ENCODE results near the gene SLC22A6.

Gene SLC22A6, protein sequence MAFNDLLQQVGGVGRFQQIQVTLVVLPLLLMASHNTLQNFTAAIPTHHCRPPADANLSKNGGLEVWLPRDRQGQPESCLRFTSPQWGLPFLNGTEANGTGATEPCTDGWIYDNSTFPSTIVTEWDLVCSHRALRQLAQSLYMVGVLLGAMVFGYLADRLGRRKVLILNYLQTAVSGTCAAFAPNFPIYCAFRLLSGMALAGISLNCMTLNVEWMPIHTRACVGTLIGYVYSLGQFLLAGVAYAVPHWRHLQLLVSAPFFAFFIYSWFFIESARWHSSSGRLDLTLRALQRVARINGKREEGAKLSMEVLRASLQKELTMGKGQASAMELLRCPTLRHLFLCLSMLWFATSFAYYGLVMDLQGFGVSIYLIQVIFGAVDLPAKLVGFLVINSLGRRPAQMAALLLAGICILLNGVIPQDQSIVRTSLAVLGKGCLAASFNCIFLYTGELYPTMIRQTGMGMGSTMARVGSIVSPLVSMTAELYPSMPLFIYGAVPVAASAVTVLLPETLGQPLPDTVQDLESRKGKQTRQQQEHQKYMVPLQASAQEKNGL

DNA sequence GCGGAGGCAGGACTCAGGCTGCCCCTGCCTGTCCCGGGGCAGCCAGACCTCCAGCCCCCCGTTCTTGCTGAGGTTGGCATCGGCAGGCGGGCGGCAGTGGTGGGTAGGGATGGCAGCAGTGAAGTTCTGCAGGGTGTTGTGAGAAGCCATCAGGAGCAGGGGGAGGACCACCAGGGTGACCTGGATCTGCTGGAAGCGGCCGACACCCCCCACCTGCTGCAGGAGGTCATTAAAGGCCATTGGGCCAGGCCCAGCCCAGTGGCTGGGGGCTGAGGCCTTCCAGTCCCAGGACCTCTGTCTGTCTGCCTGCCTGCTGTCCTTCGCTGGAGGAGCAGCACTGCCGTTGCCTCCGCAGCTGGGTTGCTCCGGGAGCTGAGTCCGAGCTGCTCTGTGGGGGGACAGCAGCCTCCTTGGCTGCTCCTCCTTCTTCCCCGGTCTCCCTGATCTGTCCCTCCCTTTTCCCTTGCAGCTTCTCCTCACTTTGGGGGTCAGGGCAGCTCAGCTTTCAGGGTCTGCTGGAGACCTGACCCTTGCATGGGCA lies at the start of gene SLC22A6:
Gene SLC22A6 (minus strand): TSS at position 517 of the 541 bp plus-strand sequence. CDS start 277 bp downstream, at position 240.
- H3K27me3 ChIP-seq (replicated peaks; ENCODE audit: control insufficient read depth, insufficient read depth, low read length): peaks cover 2% of the 10 kb centered on the region; the same call in 1 of the 2 replicates
- TF ChIP-seq, protein P1, sequence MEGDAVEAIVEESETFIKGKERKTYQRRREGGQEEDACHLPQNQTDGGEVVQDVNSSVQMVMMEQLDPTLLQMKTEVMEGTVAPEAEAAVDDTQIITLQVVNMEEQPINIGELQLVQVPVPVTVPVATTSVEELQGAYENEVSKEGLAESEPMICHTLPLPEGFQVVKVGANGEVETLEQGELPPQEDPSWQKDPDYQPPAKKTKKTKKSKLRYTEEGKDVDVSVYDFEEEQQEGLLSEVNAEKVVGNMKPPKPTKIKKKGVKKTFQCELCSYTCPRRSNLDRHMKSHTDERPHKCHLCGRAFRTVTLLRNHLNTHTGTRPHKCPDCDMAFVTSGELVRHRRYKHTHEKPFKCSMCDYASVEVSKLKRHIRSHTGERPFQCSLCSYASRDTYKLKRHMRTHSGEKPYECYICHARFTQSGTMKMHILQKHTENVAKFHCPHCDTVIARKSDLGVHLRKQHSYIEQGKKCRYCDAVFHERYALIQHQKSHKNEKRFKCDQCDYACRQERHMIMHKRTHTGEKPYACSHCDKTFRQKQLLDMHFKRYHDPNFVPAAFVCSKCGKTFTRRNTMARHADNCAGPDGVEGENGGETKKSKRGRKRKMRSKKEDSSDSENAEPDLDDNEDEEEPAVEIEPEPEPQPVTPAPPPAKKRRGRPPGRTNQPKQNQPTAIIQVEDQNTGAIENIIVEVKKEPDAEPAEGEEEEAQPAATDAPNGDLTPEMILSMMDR (IDR thresholded peaks at IDR 0.05; ENCODE audit: insufficient read depth, low read length, poor library complexity, severe bottlenecking): no peak
- DNase-seq (ENCODE audit: extremely low read depth, insufficient read length): no peak
- no peaks in the 10 kb centered on the region for H3K36me3 ChIP-seq (ENCODE audit: control insufficient read depth, insufficient read depth, low read length)
- no peak within 1 kb of the TSS for H3K4me3 ChIP-seq (replicated peaks; ENCODE audit: low read depth, low read length)

DNA sequence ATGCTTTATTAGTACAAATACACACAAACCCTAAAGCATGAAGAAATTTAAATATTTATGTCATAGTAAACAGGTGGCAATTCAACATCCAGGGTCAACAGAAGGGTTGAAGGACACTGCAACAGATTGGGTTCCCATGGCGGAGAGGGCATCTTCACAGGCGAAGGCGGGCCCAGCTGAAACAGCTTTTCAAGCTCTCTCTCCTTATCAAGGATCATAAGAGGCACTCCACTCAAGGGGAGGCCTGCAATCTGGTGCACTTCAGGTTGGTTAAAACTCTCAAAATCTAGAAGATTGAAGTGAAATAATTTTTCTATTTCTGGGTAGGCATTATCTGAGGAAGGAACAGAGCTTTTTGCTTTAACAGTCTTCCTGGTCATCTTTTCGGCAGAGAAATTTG lies 47.7 kb upstream of the SLC22A6 start:
- Histone ChIP-seq H3K4me3 (replicated peaks; ENCODE audit: low read depth, low read length) (no peak overlapping the region), H3K36me3 (ENCODE audit: control insufficient read depth, insufficient read depth, low read length) (no peaks in the 10 kb centered on the region), H3K27me3 (replicated peaks; ENCODE audit: control insufficient read depth, insufficient read depth, low read length) (no peaks in the 10 kb centered on the region; the same call in 1 of the 2 replicates)
- no peak for DNase-seq (ENCODE audit: extremely low read depth, insufficient read length)
- TF ChIP-seq, protein P1 (IDR thresholded peaks at IDR 0.05; ENCODE audit: insufficient read depth, low read length, poor library complexity, severe bottlenecking): no peak

DNA sequence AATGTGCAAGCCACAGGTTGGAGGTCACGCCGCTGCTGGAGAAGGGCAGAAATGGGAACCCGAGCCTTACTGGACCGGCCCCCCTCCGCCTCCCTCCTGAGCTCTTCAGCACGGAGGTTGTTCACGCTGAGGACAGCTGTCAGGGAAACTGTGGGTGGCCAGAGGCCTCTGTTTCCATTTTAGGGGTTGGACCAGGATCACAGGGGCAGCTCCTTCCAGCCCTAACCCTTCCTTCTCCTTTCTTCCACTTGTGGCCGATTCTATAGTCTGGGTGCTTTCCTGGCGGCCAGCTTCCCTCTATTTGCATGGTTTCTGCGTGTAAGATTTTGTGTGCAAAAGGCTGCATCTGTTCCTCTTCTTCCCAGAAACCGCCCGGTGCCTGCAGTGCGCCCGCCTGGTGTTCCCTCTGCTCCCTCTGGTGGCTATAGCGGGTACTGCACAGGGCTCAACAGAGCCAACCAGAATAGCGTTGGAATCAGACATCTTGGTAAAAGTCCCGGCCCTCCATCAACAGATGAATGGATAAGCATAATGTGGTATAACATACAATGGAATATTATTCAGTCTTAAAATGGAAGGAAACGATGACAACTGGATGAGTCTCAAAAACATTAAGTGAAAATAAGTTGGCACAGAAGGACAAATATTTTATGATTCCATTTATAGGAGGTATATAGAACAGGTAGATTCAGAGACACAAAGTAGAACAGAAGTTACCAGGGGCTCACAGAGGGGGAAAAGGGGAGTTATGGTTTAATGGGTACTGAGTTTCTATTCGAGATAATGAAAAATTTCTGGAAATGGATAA lies 39.3 kb upstream of the SLC22A6 start:
- H3K4me3 ChIP-seq (replicated peaks; ENCODE audit: low read depth, low read length): no peak overlapping the region
- H3K36me3 ChIP-seq (ENCODE audit: control insufficient read depth, insufficient read depth, low read length): no peaks in the 10 kb centered on the region
- TF ChIP-seq, protein P1 (IDR thresholded peaks at IDR 0.05; ENCODE audit: insufficient read depth, low read length, poor library complexity, severe bottlenecking): peak; percentile 100
- DNase-seq (ENCODE audit: extremely low read depth, insufficient read length): peak; percentile 26
- no peaks in the 10 kb centered on the region; the same call in none of the 2 replicates for H3K27me3 ChIP-seq (replicated peaks; ENCODE audit: control insufficient read depth, insufficient read depth, low read length)

DNA sequence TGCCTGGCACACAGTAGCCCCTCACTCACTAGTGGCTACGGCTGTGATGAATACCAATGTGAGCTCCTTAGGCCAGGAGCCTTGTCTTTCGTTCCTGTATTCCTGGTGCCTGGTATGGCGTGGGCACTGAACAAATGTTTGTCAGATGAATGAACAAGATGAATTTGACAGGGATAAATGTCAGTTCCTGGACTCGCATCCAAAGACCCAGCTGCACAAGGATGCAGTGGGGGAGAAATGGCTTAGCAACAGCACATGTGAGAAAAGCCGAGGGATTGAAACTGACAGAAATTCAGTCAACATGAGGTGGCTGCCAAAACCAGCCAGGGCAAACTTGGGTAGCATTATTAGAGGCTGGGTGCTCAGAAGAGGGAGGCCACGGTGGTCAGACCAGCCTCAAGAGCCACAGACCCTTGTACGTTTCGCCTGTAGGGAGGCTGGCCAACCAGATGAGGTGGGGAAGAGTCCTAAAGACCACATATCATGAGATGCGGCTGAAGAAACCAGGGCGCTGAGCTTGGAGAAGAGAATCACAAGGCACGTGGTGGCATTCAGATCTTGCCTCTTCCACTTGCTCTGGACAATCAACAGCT lies 38.6 kb upstream of the SLC22A6 start:
- TF ChIP-seq, protein P1 (IDR thresholded peaks at IDR 0.05; ENCODE audit: insufficient read depth, low read length, poor library complexity, severe bottlenecking): no peak
- H3K4me3 ChIP-seq (replicated peaks; ENCODE audit: low read depth, low read length): no peak overlapping the region

DNA sequence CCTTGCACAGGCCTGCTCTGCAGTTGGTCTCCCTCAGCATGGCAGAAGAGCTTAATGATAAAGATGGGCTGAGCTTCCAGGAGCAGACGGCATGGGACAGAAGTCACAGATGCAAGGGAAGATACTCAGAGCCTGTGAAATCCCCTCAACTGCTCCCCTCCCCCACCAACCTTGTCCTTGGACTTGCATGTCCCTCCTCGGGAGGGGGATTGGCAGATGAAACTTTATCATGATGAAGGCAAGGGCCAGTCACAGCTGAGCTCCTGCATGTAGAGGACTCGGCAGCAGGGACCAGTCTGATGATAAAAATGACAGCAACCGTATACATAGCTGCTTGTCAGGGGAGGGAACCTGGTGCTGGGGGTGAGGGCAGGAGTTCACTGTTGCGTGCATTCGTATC lies 37.7 kb upstream of the SLC22A6 start:
- Histone ChIP-seq H3K4me3 (replicated peaks; ENCODE audit: low read depth, low read length) (no peak overlapping the region), H3K36me3 (ENCODE audit: control insufficient read depth, insufficient read depth, low read length) (no peaks in the 10 kb centered on the region), H3K27me3 (replicated peaks; ENCODE audit: control insufficient read depth, insufficient read depth, low read length) (no peaks in the 10 kb centered on the region; the same call in none of the 2 replicates)
- TF ChIP-seq, protein P1 (IDR thresholded peaks at IDR 0.05; ENCODE audit: insufficient read depth, low read length, poor library complexity, severe bottlenecking): no peak
- no peak for DNase-seq (ENCODE audit: extremely low read depth, insufficient read length)

More for the DNA sequence above, 38.6 kb upstream of the SLC22A6 start:
- DNase-seq (ENCODE audit: extremely low read depth, insufficient read length): no peak
- no peaks in the 10 kb centered on the region for H3K36me3 ChIP-seq (ENCODE audit: control insufficient read depth, insufficient read depth, low read length)
- no peaks in the 10 kb centered on the region; the same call in none of the 2 replicates for H3K27me3 ChIP-seq (replicated peaks; ENCODE audit: control insufficient read depth, insufficient read depth, low read length)
